SK-N-SH (cell line): ENCODE results near the gene PCSK6. TPM values are rescaled to one million over a fixed set of nuclear protein-coding genes. Genes with fewer than 3 reads are reported as not detected.

Experiments
- CTCF ChIA-PET: fragments of 300-600, 350-600 bp; formaldehyde crosslinking; extraction: SDS; loops from one replicate; lab custom pipeline; 2021; lab: Yijun Ruan, JAX
- POLR2A ChIA-PET: fragments of 350-600 bp; sonication (Branson Sonifier 250); formaldehyde crosslinking; extraction: SDS; loops from one replicate; lab custom pipeline; 2020; ENCODE audit warnings: antibody characterized with exemption, inconsistent platforms; lab: Yijun Ruan, JAX
- DNase-seq: peaks from one replicate; pipeline ENCODE4 v3.0.0; 2012
- H2AFZ ChIP-seq: fragments of 200-600 bp; sonication (generic); 2 replicates; pipeline ENCODE4 v1.8.1; 2016; ENCODE audit warnings: antibody characterized with exemption, mild to moderate bottlenecking, low read depth
- H3F3A ChIP-seq: fragments of 200-600 bp; sonication (generic); replicated peaks from 2 replicates; pipeline ENCODE3; 2016; ENCODE audit warnings: antibody characterized with exemption, mild to moderate bottlenecking; ENCODE audit not compliant: insufficient read depth
- H3K27ac ChIP-seq, 2 experiments: fragments of 200-500 bp in 1 of 2; fragments of 200-600 bp in 1 of 2; sonication (Bioruptor generic) in 1 of 2; sonication (generic), shearing (Covaris generic) in 1 of 2; 2 replicates each; pipeline versions ENCODE4 v1.5.1 to v1.6.1; 2014 to 2016; ENCODE audit warnings: low read depth in 2 of 2, inconsistent platforms in 1 of 2, low read length in 1 of 2, mild to moderate bottlenecking in 1 of 2, mixed read lengths in 1 of 2
- H3K27me3 ChIP-seq: fragments of 200-600 bp; sonication (generic), shearing (Covaris generic); 2 replicates; pipeline ENCODE4 v1.6.1; 2016; ENCODE audit warnings: mixed run types; ENCODE audit not compliant: insufficient read depth
- H3K36me3 ChIP-seq, 2 experiments: fragments of 200-500 bp in 1 of 2; fragments of 200-600 bp in 1 of 2; sonication (Bioruptor generic) in 1 of 2; sonication (generic) in 1 of 2; replicated peaks in 1 of 2; 2 replicates each; pipeline versions ENCODE3 to v1.5.1; 2014 to 2016; ENCODE audit warnings: low read length in 1 of 2, mild to moderate bottlenecking in 1 of 2; ENCODE audit not compliant: insufficient read depth in 2 of 2, control insufficient read depth in 1 of 2
- H3K4me1 ChIP-seq, 2 experiments: fragments of 200-500 bp in 1 of 2; fragments of 200-600 bp in 1 of 2; sonication (Bioruptor generic) in 1 of 2; sonication (generic), shearing (Covaris generic) in 1 of 2; 2 replicates each; pipeline versions ENCODE4 v1.5.1 to v1.6.1; 2014 to 2016; ENCODE audit warnings: low read depth in 1 of 2, low read length in 1 of 2, mixed run types in 1 of 2; ENCODE audit not compliant: insufficient read depth in 2 of 2, control insufficient read depth in 1 of 2
- H3K4me2 ChIP-seq: fragments of 200-600 bp; sonication (generic), shearing (Covaris generic); 2 replicates; pipeline ENCODE4 v1.6.1; 2017; ENCODE audit warnings: mixed run types
- H3K4me3 ChIP-seq, 2 experiments: fragments of 200-500 bp in 1 of 2; fragments of 200-600 bp in 1 of 2; sonication (Bioruptor generic) in 1 of 2; sonication (generic), shearing (Covaris generic) in 1 of 2; 2 replicates each; pipeline versions ENCODE4 v1.5.1 to v1.8.1; 2014 to 2016; ENCODE audit warnings: low read depth in 2 of 2, inconsistent platforms in 1 of 2, low read length in 1 of 2, mild to moderate bottlenecking in 1 of 2, mixed read lengths in 1 of 2, moderate library complexity in 1 of 2
- H3K79me2 ChIP-seq: fragments of 200-600 bp; sonication (generic); 2 replicates; pipeline ENCODE4 v1.8.1; 2017; ENCODE audit warnings: mild to moderate bottlenecking; ENCODE audit not compliant: insufficient read depth
- H3K9ac ChIP-seq: fragments of 200-600 bp; sonication (generic); 2 replicates; pipeline ENCODE4 v1.6.1; 2017; ENCODE audit warnings: mixed run types
- H3K9me2 ChIP-seq: fragments of 200-600 bp; sonication (generic); 2 replicates; pipeline ENCODE4 v1.6.1; 2017; ENCODE audit warnings: mixed run types
- H3K9me3 ChIP-seq: fragments of 200-600 bp; sonication (generic); 2 replicates; pipeline ENCODE4 v1.6.1; 2017; ENCODE audit warnings: mixed run types, mild to moderate bottlenecking, moderate library complexity
- H4K20me1 ChIP-seq: fragments of 200-600 bp; sonication (generic); 2 replicates; pipeline ENCODE4 v1.6.1; 2017; ENCODE audit warnings: mild to moderate bottlenecking, mixed run types; ENCODE audit not compliant: insufficient read depth
- CHD2 ChIP-seq: fragments of 150-350 bp; IDR thresholded peaks from 2 replicates; pipeline ENCODE4 v1.6.1; 2018; ENCODE audit warnings: low read length; ENCODE audit not compliant: partially characterized antibody
- CTCF ChIP-seq: fragments of 200-600 bp; sonication (generic); IDR thresholded peaks from 2 replicates; pipeline ENCODE4 v1.6.1; 2017; ENCODE audit warnings: antibody characterized with exemption, mild to moderate bottlenecking, moderate library complexity
- ELF1 ChIP-seq: IDR thresholded peaks from 2 replicates; pipeline ENCODE4 v1.4.0; 2012
- FOSL2 ChIP-seq: IDR thresholded peaks from 2 replicates; pipeline ENCODE4 v1.4.0; 2012; ENCODE audit warnings: low read depth, mild to moderate bottlenecking, moderate library complexity, borderline replicate concordance
- FOXM1 ChIP-seq: IDR thresholded peaks from 2 replicates; pipeline ENCODE4 v1.4.0; 2012; ENCODE audit warnings: low read depth, mild to moderate bottlenecking
- GABPA ChIP-seq: IDR thresholded peaks from 2 replicates; pipeline ENCODE4 v1.4.0; 2012; ENCODE audit warnings: low read depth, mild to moderate bottlenecking
- MAX ChIP-seq: IDR thresholded peaks from 2 replicates; pipeline ENCODE4 v1.4.0; 2012; ENCODE audit warnings: low read depth
- NFIC ChIP-seq: IDR thresholded peaks from 2 replicates; pipeline ENCODE4 v1.4.0; 2012; ENCODE audit warnings: borderline replicate concordance
- RCOR1 ChIP-seq: fragments of 150-350 bp; IDR thresholded peaks from 2 replicates; pipeline ENCODE4 v1.6.1; 2017; ENCODE audit warnings: antibody characterized with exemption, low read length
- REST ChIP-seq: IDR thresholded peaks from 2 replicates; pipeline ENCODE4 v1.6.1; 2012; ENCODE audit warnings: mild to moderate bottlenecking, low read depth, low read length, moderate library complexity
- TCF12 ChIP-seq: IDR thresholded peaks from 2 replicates; pipeline ENCODE4 v1.4.0; 2012
- WGBS: methylation state at CpG from one replicate; pipeline ENCODE4 v1.1.6; 2017; ENCODE audit warnings: low lambda C conversion rate; 5-methylcytosine and 5-hydroxymethylcytosine counted together
- polyA plus RNA-seq, 3 experiments: library from polyadenylated mRNA; depleted of rRNA; stranded (reverse); fragments of >200 nt; gene quantifications; 2 replicates each; pipeline ENCODE4 v1.2.3, GENCODE V29; 2012
- TF ChIP-seq, protein P1 (sequence below): fragments of 150-350 bp; IDR thresholded peaks from 2 replicates; pipeline ENCODE4 v1.6.1; 2016; ENCODE audit warnings: mild to moderate bottlenecking, low read depth, low read length
- TF ChIP-seq, protein P2 (sequence below): IDR thresholded peaks from 2 replicates; pipeline ENCODE4 v1.4.0; 2012; ENCODE audit warnings: low read depth, borderline replicate concordance

Gene PCSK6
- polyA plus RNA-seq, 1 of the 3 experiments (the other 2 are of a cell fraction), result 0.03 TPM

- Histone ChIP-seq H3K9ac (no peak overlapping the region), H4K20me1 (no peaks in the 10 kb centered on the region; the same call in 1 of the 2 replicates), H2AFZ (no peak overlapping the region), H3K9me2 (no peaks in the 10 kb centered on the region), H3K27me3 (no peaks in the 10 kb centered on the region), H3K9me3 (no peaks in the 10 kb centered on the region), H3K27ac (no peak overlapping the region), H3K4me1 (peaks cover 0 to 24% of the 10 kb centered on the region in 2 experiments; a peak in 2 of 4 replicates), H3K4me3 (no peak overlapping the region), H3F3A (peaks cover 13% of the 10 kb centered on the region), H3K36me3 (peaks cover 47 to 48% of the 10 kb centered on the region in 2 experiments), H3K4me2 (no peak overlapping the region), H3K79me2 (peaks cover 7% of the 10 kb centered on the region; the same call in 1 of the 2 replicates)
- WGBS, result 94% methylated on average over 16 of the region's 16 CpGs
- TF ChIP-seq FOXM1 (no peak), CTCF (peak; percentile 40), RCOR1 (no peak), MAX (0 out of 2 replicates have a peak, but pooled peaks have one; percentile 49), CHD2 (no peak), ELF1 (no peak)
- TF ChIP-seq, protein P1, sequence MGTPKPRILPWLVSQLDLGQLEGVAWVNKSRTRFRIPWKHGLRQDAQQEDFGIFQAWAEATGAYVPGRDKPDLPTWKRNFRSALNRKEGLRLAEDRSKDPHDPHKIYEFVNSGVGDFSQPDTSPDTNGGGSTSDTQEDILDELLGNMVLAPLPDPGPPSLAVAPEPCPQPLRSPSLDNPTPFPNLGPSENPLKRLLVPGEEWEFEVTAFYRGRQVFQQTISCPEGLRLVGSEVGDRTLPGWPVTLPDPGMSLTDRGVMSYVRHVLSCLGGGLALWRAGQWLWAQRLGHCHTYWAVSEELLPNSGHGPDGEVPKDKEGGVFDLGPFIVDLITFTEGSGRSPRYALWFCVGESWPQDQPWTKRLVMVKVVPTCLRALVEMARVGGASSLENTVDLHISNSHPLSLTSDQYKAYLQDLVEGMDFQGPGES, result no peak
- no peak for DNase-seq
- ChIA-PET CTCF (interaction anchor here (0.6 to 2.2 kb wide), 9 partner anchors 12 to 372 kb away, joined by 3 to 9 read pairs (median 5); no protein-coding TSS in a partner anchor), POLR2A (interaction anchor here (0.7 kb wide), 1 partner anchor 12 kb away, joined by 3 read pairs; no protein-coding TSS in a partner anchor)
Measured at GRCh38 chr15:101269479-101270223, 219.9 kb downstream of the PCSK6 start.

- H3K4me3 ChIP-seq, result no peak overlapping the region
- TF ChIP-seq GABPA, result no peak
- TF ChIP-seq REST, result no peak
- TF ChIP-seq FOSL2, result no peak
- peak; percentile 31; the same call in 1 of the 2 replicates for TF ChIP-seq MAX
- peak; percentile 67 for TF ChIP-seq TCF12
- TF ChIP-seq, protein P2, sequence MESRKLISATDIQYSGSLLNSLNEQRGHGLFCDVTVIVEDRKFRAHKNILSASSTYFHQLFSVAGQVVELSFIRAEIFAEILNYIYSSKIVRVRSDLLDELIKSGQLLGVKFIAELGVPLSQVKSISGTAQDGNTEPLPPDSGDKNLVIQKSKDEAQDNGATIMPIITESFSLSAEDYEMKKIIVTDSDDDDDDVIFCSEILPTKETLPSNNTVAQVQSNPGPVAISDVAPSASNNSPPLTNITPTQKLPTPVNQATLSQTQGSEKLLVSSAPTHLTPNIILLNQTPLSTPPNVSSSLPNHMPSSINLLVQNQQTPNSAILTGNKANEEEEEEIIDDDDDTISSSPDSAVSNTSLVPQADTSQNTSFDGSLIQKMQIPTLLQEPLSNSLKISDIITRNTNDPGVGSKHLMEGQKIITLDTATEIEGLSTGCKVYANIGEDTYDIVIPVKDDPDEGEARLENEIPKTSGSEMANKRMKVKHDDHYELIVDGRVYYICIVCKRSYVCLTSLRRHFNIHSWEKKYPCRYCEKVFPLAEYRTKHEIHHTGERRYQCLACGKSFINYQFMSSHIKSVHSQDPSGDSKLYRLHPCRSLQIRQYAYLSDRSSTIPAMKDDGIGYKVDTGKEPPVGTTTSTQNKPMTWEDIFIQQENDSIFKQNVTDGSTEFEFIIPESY, result peak; percentile 89
- TF ChIP-seq NFIC, result 0 out of 2 replicates have a peak, but pooled peaks have one; percentile 53
Measured at GRCh38 chr15:101267320-101268104, 222.0 kb downstream of the PCSK6 start.

More at GRCh38 chr15:101267320-101268104, 222.0 kb downstream of the PCSK6 start:
- Histone ChIP-seq H4K20me1 (no peaks in the 10 kb centered on the region; the same call in 1 of the 2 replicates), H3K4me2 (no peak overlapping the region), H3K9me3 (no peaks in the 10 kb centered on the region), H3K27me3 (no peaks in the 10 kb centered on the region), H3K9ac (no peak overlapping the region), H3K4me1 (peaks cover 0 to 11% of the 10 kb centered on the region in 2 experiments; a peak in 1 of 4 replicates), H3K79me2 (no peaks in the 10 kb centered on the region), H3K36me3 (peaks cover 26 to 27% of the 10 kb centered on the region in 2 experiments), H3F3A (peaks cover 13% of the 10 kb centered on the region), H3K9me2 (no peaks in the 10 kb centered on the region), H3K27ac (no peak overlapping the region; a peak in 2 of 4 replicates), H2AFZ (no peak overlapping the region)
- ChIA-PET POLR2A (interaction anchor here (1.2 kb wide), 1 partner anchor 642 kb away, joined by 4 read pairs; no protein-coding TSS in a partner anchor), CTCF (interaction anchor here (0.7 to 2.3 kb wide), 12 partner anchors 9 to 375 kb away, joined by 3 to 17 read pairs (median 3); partner anchors contain the start of gene CHSY1)
- WGBS, result 69% methylated on average over 18 of the region's 18 CpGs
- DNase-seq, result no peak
